Activated CD4-positive, alpha-beta memory T cell treated with anti-CD3 and anti-CD28 coated beads for 36 hours (primary cell): ENCODE measurements around the gene TMEM245. TPM values are rescaled to one million over a fixed set of nuclear protein-coding genes. Genes with fewer than 3 reads are reported as not detected.
A peak's percentile ranks its signal among the peaks of the same experiment; 100 is the strongest.

Source experiments
- CTCF ChIA-PET: fragments of 350-600 bp; sonication (Branson Sonifier 250); formaldehyde crosslinking; loops from one replicate; lab custom pipeline; 2021; ENCODE audit warnings: antibody characterized with exemption, inconsistent platforms; lab: Charles Lee
- POLR2A ChIA-PET: fragments of 350-600 bp; sonication (Branson Sonifier 250); formaldehyde crosslinking; loops from one replicate; lab custom pipeline; 2021; ENCODE audit warnings: antibody characterized with exemption; lab: Charles Lee
- DNase-seq: peaks from one replicate; pipeline ENCODE4 v3.0.0-alpha.2; 2020
- H3K27ac Mint-ChIP-seq: one replicate; pipeline ENCODE4 v1.8.0; 2021; ENCODE audit warnings: mixed read lengths
- H3K27me3 Mint-ChIP-seq: one replicate; pipeline ENCODE4 v1.8.0; 2021; ENCODE audit warnings: mixed read lengths
- H3K36me3 Mint-ChIP-seq: one replicate; pipeline ENCODE4 v1.8.0; 2021; ENCODE audit warnings: mixed read lengths
- H3K4me1 Mint-ChIP-seq: one replicate; pipeline ENCODE4 v1.8.0; 2021; ENCODE audit warnings: low read depth, mixed read lengths
- H3K4me3 Mint-ChIP-seq: one replicate; pipeline ENCODE4 v1.8.0; 2021; ENCODE audit warnings: mild to moderate bottlenecking, mixed read lengths
- H3K9me3 Mint-ChIP-seq: one replicate; pipeline ENCODE4 v1.8.0; 2021; ENCODE audit warnings: mixed read lengths
- intact Hi-C: fragments of 100-400 bp; cut with micrococcal nuclease; formaldehyde crosslinking; loops from one replicate; pipeline ENCODE4 v1.15.1; 2023
- total RNA-seq, 2 experiments: library from RNA; stranded (reverse); gene quantifications; one replicate each; pipeline ENCODE4 v1.2.3, GENCODE V29; 2021

TMEM245 gene
- total RNA-seq, 2 experiments from 2014 or later: 23.0 TPM

- intact Hi-C loops: no loop called here
- Mint-ChIP-seq H3K27ac (no peak overlapping the region), H3K27me3 (no peaks in the 10 kb centered on the region), H3K4me1 (no peaks in the 10 kb centered on the region), H3K9me3 (peaks cover 18% of the 10 kb centered on the region), H3K4me3 (no peak overlapping the region), H3K36me3 (peaks cover 5% of the 10 kb centered on the region)
- ChIA-PET CTCF (no interaction called here), POLR2A (no interaction called here)
- DNase-seq: no peak
These were observed 31.3 kb upstream of the TMEM245 start for GRCh38 chr9:109150925-109151545.

GRCh38 chr9:109149722-109150121 lies 30.0 kb upstream of the TMEM245 start:
- ChIA-PET CTCF (interaction anchor here (1.5 kb wide), 1 partner anchor 8 kb away, joined by 3 read pairs; no protein-coding TSS in a partner anchor), POLR2A (no interaction called here)
- Mint-ChIP-seq H3K27ac (no peak overlapping the region), H3K9me3 (peaks cover 18% of the 10 kb centered on the region), H3K4me3 (no peak overlapping the region), H3K4me1 (no peaks in the 10 kb centered on the region), H3K27me3 (no peaks in the 10 kb centered on the region), H3K36me3 (peaks cover 5% of the 10 kb centered on the region)
- no peak for DNase-seq
- intact Hi-C loops: no loop called here

- Mint-ChIP-seq H3K36me3 (peaks cover 5% of the 10 kb centered on the region), H3K4me1 (peaks cover under 1% of the 10 kb centered on the region), H3K9me3 (peaks cover 14% of the 10 kb centered on the region), H3K4me3 (no peak overlapping the region), H3K27ac (no peak overlapping the region), H3K27me3 (no peaks in the 10 kb centered on the region)
- POLR2A ChIA-PET: no interaction called here
- intact Hi-C loops: no loop called here
- CTCF ChIA-PET: interaction anchor here (1.5 kb wide), 1 partner anchor 8 kb away, joined by 3 read pairs; no protein-coding TSS in a partner anchor
- no peak for DNase-seq
These were observed 29.3 kb upstream of the TMEM245 start for GRCh38 chr9:109149089-109149488.

- Mint-ChIP-seq H3K27ac (no peak overlapping the region), H3K4me1 (peaks cover 5% of the 10 kb centered on the region), H3K27me3 (no peaks in the 10 kb centered on the region), H3K9me3 (no peaks in the 10 kb centered on the region), H3K4me3 (no peak overlapping the region), H3K36me3 (no peaks in the 10 kb centered on the region)
- no peak for DNase-seq
- POLR2A ChIA-PET: no interaction called here
- CTCF ChIA-PET: no interaction called here
- intact Hi-C loops: no loop called here
These were observed 25.3 kb upstream of the TMEM245 start for GRCh38 chr9:109145051-109145450.

- Mint-ChIP-seq H3K27ac (no peak overlapping the region), H3K4me3 (no peak overlapping the region), H3K36me3 (no peaks in the 10 kb centered on the region), H3K9me3 (no peaks in the 10 kb centered on the region), H3K27me3 (no peaks in the 10 kb centered on the region), H3K4me1 (peaks cover 5% of the 10 kb centered on the region)
- CTCF ChIA-PET: interaction anchor here (0.6 kb wide), 1 partner anchor 96 kb away, joined by 3 read pairs; no protein-coding TSS in a partner anchor
- intact Hi-C loops: no loop called here
- POLR2A ChIA-PET: no interaction called here
- DNase-seq: peak; percentile 15
These were observed 24.3 kb upstream of the TMEM245 start for GRCh38 chr9:109143881-109144562.

GRCh38 chr9:109141375-109141774 lies 21.6 kb upstream of the TMEM245 start:
- peaks cover 5% of the 10 kb centered on the region for H3K4me1 Mint-ChIP-seq
- H3K36me3 Mint-ChIP-seq: no peaks in the 10 kb centered on the region
- POLR2A ChIA-PET: no interaction called here
- H3K9me3 Mint-ChIP-seq: no peaks in the 10 kb centered on the region
- H3K4me3 Mint-ChIP-seq: no peak overlapping the region
- H3K27me3 Mint-ChIP-seq: no peaks in the 10 kb centered on the region
- intact Hi-C loops: no loop called here
- no peak overlapping the region for H3K27ac Mint-ChIP-seq
- CTCF ChIA-PET: no interaction called here
- DNase-seq: no peak

GRCh38 chr9:109139851-109140250 lies 20.1 kb upstream of the TMEM245 start:
- no peak for DNase-seq
- ChIA-PET POLR2A (no interaction called here), CTCF (no interaction called here)
- no peak overlapping the region for H3K27ac Mint-ChIP-seq
- no peaks in the 10 kb centered on the region for H3K36me3 Mint-ChIP-seq
- H3K27me3 Mint-ChIP-seq: no peaks in the 10 kb centered on the region
- no peaks in the 10 kb centered on the region for H3K9me3 Mint-ChIP-seq
- intact Hi-C loops: no loop called here
- no peak overlapping the region for H3K4me3 Mint-ChIP-seq
- H3K4me1 Mint-ChIP-seq: peaks cover 5% of the 10 kb centered on the region

- Mint-ChIP-seq H3K36me3 (no peaks in the 10 kb centered on the region), H3K27me3 (no peaks in the 10 kb centered on the region), H3K4me3 (no peak overlapping the region), H3K9me3 (no peaks in the 10 kb centered on the region), H3K27ac (no peak overlapping the region), H3K4me1 (no peaks in the 10 kb centered on the region)
- POLR2A ChIA-PET: no interaction called here
- intact Hi-C loops: no loop called here
- CTCF ChIA-PET: no interaction called here
- DNase-seq: no peak
These were observed 18.7 kb upstream of the TMEM245 start for GRCh38 chr9:109138421-109138820.

GRCh38 chr9:109134167-109134578 lies 14.4 kb upstream of the TMEM245 start:
- Mint-ChIP-seq H3K27me3 (no peaks in the 10 kb centered on the region), H3K27ac (no peak overlapping the region), H3K36me3 (no peaks in the 10 kb centered on the region), H3K9me3 (no peaks in the 10 kb centered on the region), H3K4me1 (no peaks in the 10 kb centered on the region), H3K4me3 (no peak overlapping the region)
- POLR2A ChIA-PET: no interaction called here
- DNase-seq: no peak
- intact Hi-C loops: no loop called here
- CTCF ChIA-PET: no interaction called here

- Mint-ChIP-seq H3K27me3 (no peaks in the 10 kb centered on the region), H3K36me3 (no peaks in the 10 kb centered on the region), H3K4me1 (no peaks in the 10 kb centered on the region), H3K4me3 (no peak overlapping the region), H3K27ac (no peak overlapping the region), H3K9me3 (no peaks in the 10 kb centered on the region)
- no peak for DNase-seq
- intact Hi-C loops: no loop called here
- POLR2A ChIA-PET: no interaction called here
- CTCF ChIA-PET: no interaction called here
These were observed 13.8 kb upstream of the TMEM245 start for GRCh38 chr9:109133533-109133932.

GRCh38 chr9:109132567-109133021 lies 12.8 kb upstream of the TMEM245 start:
- no peak for DNase-seq
- CTCF ChIA-PET: no interaction called here
- Mint-ChIP-seq H3K4me1 (no peaks in the 10 kb centered on the region), H3K9me3 (no peaks in the 10 kb centered on the region), H3K4me3 (no peak overlapping the region), H3K36me3 (no peaks in the 10 kb centered on the region), H3K27me3 (no peaks in the 10 kb centered on the region), H3K27ac (no peak overlapping the region)
- POLR2A ChIA-PET: no interaction called here
- intact Hi-C loops: no loop called here

- Mint-ChIP-seq H3K27ac (no peak overlapping the region), H3K36me3 (no peaks in the 10 kb centered on the region), H3K9me3 (no peaks in the 10 kb centered on the region), H3K27me3 (no peaks in the 10 kb centered on the region), H3K4me1 (no peaks in the 10 kb centered on the region), H3K4me3 (no peak overlapping the region)
- ChIA-PET POLR2A (interaction anchor here (0.7 kb wide), 1 partner anchor 9 kb away, joined by 4 read pairs; no protein-coding TSS in a partner anchor), CTCF (interaction anchor here (0.8 kb wide), 1 partner anchor 77 kb away, joined by 4 read pairs; no protein-coding TSS in a partner anchor)
- no peak for DNase-seq
- intact Hi-C loops: no loop called here
These were observed 9.9 kb upstream of the TMEM245 start for GRCh38 chr9:109129470-109130197.
